Trophoblast cell (in vitro differentiated cells and primary cell): ENCODE data around the gene ACTR3.

Source experiments
- DNase-seq, 2 donors: peaks; one replicate each; pipeline ENCODE4 v3.0.0-alpha.2; 2016
- H2AFZ ChIP-seq: 2 replicates; pipeline ENCODE4 v1.6.1; 2013; ENCODE audit warnings: low read length, moderate library complexity, mild to moderate bottlenecking; ENCODE audit not compliant: insufficient read depth, poor library complexity
- H2AK5ac ChIP-seq: 2 replicates; pipeline ENCODE4 v1.6.1; 2013; ENCODE audit warnings: mild to moderate bottlenecking, low read length
- H2BK120ac ChIP-seq: 2 replicates; pipeline ENCODE4 v1.6.1; 2013; ENCODE audit warnings: low read length, mild to moderate bottlenecking, moderate library complexity; ENCODE audit not compliant: insufficient read depth, poor library complexity
- H2BK12ac ChIP-seq: 2 replicates; pipeline ENCODE4 v1.6.1; 2013; ENCODE audit warnings: mild to moderate bottlenecking, low read length, moderate library complexity
- H2BK5ac ChIP-seq: 2 replicates; pipeline ENCODE4 v1.6.1; 2013; ENCODE audit warnings: low read length, low read depth, moderate library complexity, mild to moderate bottlenecking; ENCODE audit not compliant: poor library complexity
- H3K14ac ChIP-seq: 2 replicates; pipeline ENCODE4 v1.6.1; 2013; ENCODE audit warnings: mild to moderate bottlenecking, low read length
- H3K18ac ChIP-seq: 2 replicates; pipeline ENCODE4 v1.6.1; 2013; ENCODE audit warnings: mild to moderate bottlenecking, low read length
- H3K23ac ChIP-seq: 2 replicates; pipeline ENCODE4 v1.6.1; 2013; ENCODE audit warnings: low read length
- H3K27ac ChIP-seq: 2 replicates; pipeline ENCODE4 v1.5.1; 2013; ENCODE audit warnings: low read depth, mild to moderate bottlenecking, inconsistent platforms, low read length, moderate library complexity
- H3K27me3 ChIP-seq: 2 replicates; pipeline ENCODE4 v1.6.1; 2013; ENCODE audit warnings: inconsistent platforms, mild to moderate bottlenecking, low read length, moderate library complexity; ENCODE audit not compliant: insufficient read depth
- H3K36me3 ChIP-seq, 2 experiments: 1 replicate in 1 of 2; 2 replicates in 1 of 2; pipeline ENCODE4 v1.6.1; 2013; ENCODE audit warnings: low read length in 2 of 2, mild to moderate bottlenecking in 2 of 2, moderate library complexity in 1 of 2; ENCODE audit not compliant: insufficient read depth in 2 of 2, control insufficient read depth in 1 of 2
- H3K4ac ChIP-seq: 2 replicates; pipeline ENCODE4 v1.6.1; 2013; ENCODE audit warnings: low read depth, mild to moderate bottlenecking, low read length, moderate library complexity
- H3K4me1 ChIP-seq, 2 experiments: 1 replicate in 1 of 2; 2 replicates in 1 of 2; pipeline ENCODE4 v1.6.1; 2013; ENCODE audit warnings: low read length in 2 of 2, mild to moderate bottlenecking in 2 of 2, moderate library complexity in 1 of 2; ENCODE audit not compliant: insufficient read depth in 2 of 2, control insufficient read depth in 1 of 2
- H3K4me2 ChIP-seq: 2 replicates; pipeline ENCODE4 v1.6.1; 2013; ENCODE audit warnings: inconsistent platforms, mild to moderate bottlenecking, low read length, moderate library complexity
- H3K4me3 ChIP-seq: 2 replicates; pipeline ENCODE4 v1.5.1; 2013; ENCODE audit warnings: mild to moderate bottlenecking, low read depth, low read length, inconsistent platforms
- H3K79me1 ChIP-seq: one replicate; pipeline ENCODE4 v1.6.1; 2013; ENCODE audit warnings: low read length
- H3K79me2 ChIP-seq: 2 replicates; pipeline ENCODE4 v1.6.1; 2013; ENCODE audit warnings: low read length, mild to moderate bottlenecking; ENCODE audit not compliant: control insufficient read depth, insufficient read depth, poor library complexity
- H3K9ac ChIP-seq: 2 replicates; pipeline ENCODE4 v1.6.1; 2013; ENCODE audit warnings: mild to moderate bottlenecking, low read length
- H3K9me3 ChIP-seq: 2 replicates; pipeline ENCODE4 v1.6.1; 2013; ENCODE audit warnings: low read depth, mild to moderate bottlenecking, control low read depth, inconsistent platforms, low read length; ENCODE audit not compliant: insufficient read depth
- H4K12ac ChIP-seq: 2 replicates; pipeline ENCODE4 v1.6.1; 2013; ENCODE audit warnings: low read depth, mild to moderate bottlenecking, low read length, moderate library complexity
- H4K8ac ChIP-seq: 2 replicates; pipeline ENCODE4 v1.6.1; 2013; ENCODE audit warnings: low read depth, mild to moderate bottlenecking, low read length, moderate library complexity
- H4K91ac ChIP-seq: one replicate; pipeline ENCODE4 v1.6.1; 2013; ENCODE audit warnings: low read depth, mild to moderate bottlenecking, low read length, moderate library complexity
- WGBS: extraction: QIAGEN DNeasy Blood & Tissue Kit; methylation state at CpG from one replicate; pipeline ENCODE4 v1.1.7; 2013; ENCODE audit warnings: missing lambda C conversion rate; ENCODE audit not compliant: insufficient read length, insufficient coverage; ENCODE audit errors: extremely low coverage; 5-methylcytosine and 5-hydroxymethylcytosine counted together

Gene ACTR3

DNA sequence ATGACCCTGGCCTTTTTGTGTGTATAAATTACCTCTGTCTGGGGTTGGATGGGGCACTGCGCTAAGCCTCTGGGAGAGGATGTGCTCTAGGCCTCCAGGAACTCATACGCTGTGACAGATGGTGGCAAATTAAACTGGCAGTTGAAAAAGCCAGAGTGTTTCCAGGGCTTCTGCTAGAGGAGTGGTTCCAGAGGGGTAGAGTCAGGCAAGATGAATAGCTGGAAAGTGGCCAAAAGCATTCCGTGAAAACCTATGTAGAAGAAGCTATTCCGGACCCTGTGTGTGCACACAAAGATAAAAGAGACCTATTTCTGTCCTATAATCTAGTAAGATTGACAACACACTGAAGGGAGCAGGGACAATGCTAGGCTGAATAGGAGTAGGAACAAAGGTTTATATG is 84.8 kb downstream of the ACTR3 start:
- Histone ChIP-seq H2AK5ac (no peak overlapping the region), H3K27ac (no peak overlapping the region), H3K27me3 (no peaks in the 10 kb centered on the region), H4K8ac (no peak overlapping the region), H3K9me3 (peaks cover 4% of the 10 kb centered on the region), H2AFZ (no peak overlapping the region), H3K23ac (no peak overlapping the region), H3K79me1 (peaks cover 2% of the 10 kb centered on the region), H3K4ac (no peak overlapping the region), H2BK120ac (no peak overlapping the region), H3K14ac (no peak overlapping the region), H3K36me3 (peaks cover 5 to 13% of the 10 kb centered on the region in 2 experiments), H3K79me2 (no peaks in the 10 kb centered on the region), H3K4me1 (peaks cover 5 to 15% of the 10 kb centered on the region in 2 experiments), H3K4me2 (no peak overlapping the region), H2BK5ac (no peak overlapping the region), H4K91ac (no peak overlapping the region), H3K9ac (no peak overlapping the region), H3K18ac (no peak overlapping the region), H4K12ac (no peak overlapping the region), H2BK12ac (no peak overlapping the region), H3K4me3 (no peak overlapping the region)
- WGBS = no CpG with 5 or more reads among the region's 4 CpGs
- no peak for DNase-seq

DNA sequence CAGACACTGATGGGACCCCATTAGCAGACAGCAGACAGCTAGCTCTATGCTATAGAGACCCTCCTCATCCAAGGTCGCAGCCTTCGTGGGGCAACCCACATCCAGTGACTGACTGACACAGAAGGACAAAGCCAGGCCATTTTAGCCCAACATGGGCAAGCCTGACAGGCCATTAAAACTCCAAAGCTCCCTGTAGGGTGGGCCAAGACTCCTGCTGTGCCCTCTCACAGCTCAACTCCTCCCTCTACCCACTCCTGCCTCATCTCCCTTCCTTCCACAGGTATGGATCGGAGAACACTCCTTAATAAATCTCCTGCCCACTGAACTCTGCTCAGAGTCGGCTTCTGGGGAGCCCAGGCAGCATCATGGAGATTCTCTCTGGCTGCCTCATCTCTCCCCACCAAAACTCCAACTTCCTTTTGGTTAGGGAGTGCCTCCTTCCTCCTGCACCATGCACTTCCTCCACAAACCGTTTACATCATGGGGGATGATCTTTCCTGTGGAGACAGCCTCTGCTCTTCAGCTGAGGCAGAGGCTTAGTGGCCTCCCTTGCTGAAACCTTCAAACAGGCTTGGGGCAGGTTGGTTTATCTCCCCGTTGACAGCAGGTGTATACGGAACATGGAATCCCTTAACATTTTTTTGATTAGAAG is 86.5 kb downstream of the ACTR3 start:
- DNase-seq = no peak
- no peak overlapping the region for H4K91ac ChIP-seq
- no peak overlapping the region for H2BK120ac ChIP-seq
- H4K8ac ChIP-seq = peak overlapping the region; percentile 23
- H2AK5ac ChIP-seq = peak overlapping the region; percentile 19
- peaks cover 8 to 13% of the 10 kb centered on the region in 2 experiments for H3K36me3 ChIP-seq
- H3K79me2 ChIP-seq = no peaks in the 10 kb centered on the region
- no CpG with 5 or more reads among the region's 7 CpGs for WGBS
- H3K79me1 ChIP-seq = peaks cover 2% of the 10 kb centered on the region
- H3K27ac ChIP-seq = no peak overlapping the region
- H3K4me2 ChIP-seq = no peak overlapping the region
- no peak overlapping the region for H2BK12ac ChIP-seq
- H3K4me3 ChIP-seq = no peak overlapping the region
- no peak overlapping the region for H2BK5ac ChIP-seq
- H3K23ac ChIP-seq = no peak overlapping the region
- H3K18ac ChIP-seq = no peak overlapping the region
- no peaks in the 10 kb centered on the region for H3K27me3 ChIP-seq
- H2AFZ ChIP-seq = no peak overlapping the region
- H3K14ac ChIP-seq = no peak overlapping the region
- H3K9me3 ChIP-seq = peaks cover 7% of the 10 kb centered on the region
- H3K9ac ChIP-seq = no peak overlapping the region
- peaks cover 5 to 15% of the 10 kb centered on the region in 2 experiments for H3K4me1 ChIP-seq
- H4K12ac ChIP-seq = no peak overlapping the region
- H3K4ac ChIP-seq = no peak overlapping the region

DNA sequence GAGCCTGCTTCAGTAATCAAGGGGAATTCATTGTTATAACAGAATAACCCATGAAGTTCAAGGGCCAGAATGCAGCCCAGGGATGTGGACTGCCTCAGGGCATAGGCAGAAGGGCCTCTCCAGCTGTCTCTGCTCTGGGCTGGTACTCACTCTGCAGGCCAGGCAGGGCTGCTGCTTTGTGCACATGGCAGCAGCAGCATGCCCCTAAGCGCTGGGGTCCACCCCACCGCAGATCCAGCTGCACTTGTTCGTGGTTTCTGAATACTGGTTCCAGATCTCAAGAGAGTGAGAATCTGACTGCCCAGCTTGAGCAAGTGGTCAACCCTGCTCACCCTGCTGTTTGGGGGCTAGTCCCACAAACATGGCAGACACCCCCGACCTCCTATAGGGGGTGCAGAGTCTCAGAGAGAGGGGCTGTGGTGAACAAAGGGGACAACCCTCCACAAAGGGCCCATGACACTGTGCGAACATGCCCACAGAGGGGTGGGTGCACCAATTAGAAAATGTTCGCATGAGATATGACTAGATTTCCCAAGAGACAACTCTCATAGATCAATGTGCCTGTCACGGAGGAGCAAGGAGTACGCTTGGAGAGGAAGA is 87.3 kb downstream of the ACTR3 start:
- H4K8ac ChIP-seq = no peak overlapping the region
- H2AK5ac ChIP-seq = no peak overlapping the region
- H2BK12ac ChIP-seq = no peak overlapping the region
- H2BK5ac ChIP-seq = no peak overlapping the region
- no peak overlapping the region for H3K9ac ChIP-seq
- no peak overlapping the region for H3K4ac ChIP-seq
- no peak overlapping the region for H2BK120ac ChIP-seq
- peaks cover 2% of the 10 kb centered on the region for H3K79me1 ChIP-seq
- no peak overlapping the region for H2AFZ ChIP-seq
- H4K91ac ChIP-seq = no peak overlapping the region
- H3K79me2 ChIP-seq = no peaks in the 10 kb centered on the region
- DNase-seq = peak in 1 of 2 donors; percentile 30
- no peak overlapping the region for H3K18ac ChIP-seq
- no CpG with 5 or more reads among the region's 8 CpGs for WGBS
- H3K4me2 ChIP-seq = no peak overlapping the region
- no peak overlapping the region for H3K23ac ChIP-seq
- H3K4me1 ChIP-seq = peaks cover 5 to 15% of the 10 kb centered on the region in 2 experiments
- H3K27me3 ChIP-seq = no peaks in the 10 kb centered on the region
- no peak overlapping the region for H3K4me3 ChIP-seq
- peak overlapping the region; percentile 15 for H3K27ac ChIP-seq
- H4K12ac ChIP-seq = no peak overlapping the region
- H3K9me3 ChIP-seq = peaks cover 7% of the 10 kb centered on the region
- no peak overlapping the region for H3K14ac ChIP-seq
- H3K36me3 ChIP-seq = peaks cover 8 to 13% of the 10 kb centered on the region in 2 experiments

DNA sequence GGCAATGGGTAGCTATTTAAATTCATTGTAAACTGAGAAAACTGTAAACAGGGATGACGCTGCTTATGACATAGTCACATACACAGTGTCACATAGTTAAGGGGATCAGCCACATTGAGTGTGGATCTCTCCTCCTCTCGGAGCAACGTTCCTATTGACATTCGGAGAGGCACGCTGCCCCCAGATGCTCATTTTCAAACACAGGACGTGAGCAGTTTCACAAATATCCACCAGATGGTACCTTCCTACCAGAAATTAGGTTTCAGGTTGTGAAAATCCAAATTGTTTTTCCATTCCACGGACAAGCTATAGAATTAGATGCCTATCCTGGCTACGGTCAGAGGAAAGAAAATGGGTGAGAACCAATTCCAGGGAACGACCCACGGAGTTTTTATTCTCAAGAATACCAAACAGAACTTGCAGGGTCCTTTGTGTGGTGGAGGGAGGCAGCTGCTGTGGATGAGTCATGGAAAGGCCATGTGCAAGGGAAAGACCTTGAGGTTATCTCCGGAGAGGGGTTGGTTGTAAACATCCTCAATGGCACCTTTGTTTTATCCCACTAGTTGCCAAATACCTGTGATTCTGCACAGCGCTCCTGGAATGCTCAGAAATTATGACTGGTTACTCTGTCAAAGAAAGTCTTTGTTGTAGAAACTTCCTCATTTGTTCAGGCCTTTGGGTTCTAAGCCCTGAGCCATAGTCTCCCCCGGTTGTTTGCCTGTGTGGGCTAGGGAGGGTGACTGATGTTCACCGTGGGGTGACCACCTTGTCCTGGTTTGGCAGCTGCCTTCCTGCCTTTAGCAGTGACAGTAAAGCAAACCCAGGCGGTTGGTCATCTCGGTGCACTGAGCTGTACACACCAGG is 88.0 kb downstream of the ACTR3 start:
- Histone ChIP-seq H3K4me1 (peaks cover 5 to 15% of the 10 kb centered on the region in 2 experiments), H3K79me2 (no peaks in the 10 kb centered on the region), H3K14ac (no peak overlapping the region), H3K4me3 (no peak overlapping the region), H3K4me2 (peak overlapping the region; percentile 9), H4K12ac (no peak overlapping the region), H3K9ac (no peak overlapping the region), H3K18ac (no peak overlapping the region), H3K27ac (peak overlapping the region; percentile 70), H2BK5ac (peak overlapping the region; percentile 21), H2AK5ac (peak overlapping the region; percentile 47), H3K36me3 (peaks cover 8 to 11% of the 10 kb centered on the region in 2 experiments), H4K91ac (no peak overlapping the region), H3K79me1 (peaks cover 2% of the 10 kb centered on the region), H2AFZ (no peak overlapping the region), H3K4ac (no peak overlapping the region), H4K8ac (no peak overlapping the region), H3K23ac (no peak overlapping the region), H3K27me3 (no peaks in the 10 kb centered on the region), H3K9me3 (peaks cover 7% of the 10 kb centered on the region), H2BK120ac (no peak overlapping the region), H2BK12ac (no peak overlapping the region)
- DNase-seq = peak; percentile 34 to 71
- WGBS = no CpG with 5 or more reads among the region's 16 CpGs
